GM19452 (cell line): ENCODE results near the gene SEC16A.
"Not testable (repeated sequence)": the region's sequence is repeated elsewhere in the genome, so short reads cannot be mapped to it uniquely, and the experiment has no call there.

Source experiments
- ATAC-seq: cut with Tn5 transposase; IDR thresholded peaks from one replicate; pipeline ENCODE4 v1.9.1; 2021; ENCODE audit not compliant: unreplicated experiment

Gene SEC16A

GRCh38 chr9:136425367-136425766 is 57.5 kb downstream of the SEC16A start:
- not testable (repeated sequence) for ATAC-seq

DNA sequence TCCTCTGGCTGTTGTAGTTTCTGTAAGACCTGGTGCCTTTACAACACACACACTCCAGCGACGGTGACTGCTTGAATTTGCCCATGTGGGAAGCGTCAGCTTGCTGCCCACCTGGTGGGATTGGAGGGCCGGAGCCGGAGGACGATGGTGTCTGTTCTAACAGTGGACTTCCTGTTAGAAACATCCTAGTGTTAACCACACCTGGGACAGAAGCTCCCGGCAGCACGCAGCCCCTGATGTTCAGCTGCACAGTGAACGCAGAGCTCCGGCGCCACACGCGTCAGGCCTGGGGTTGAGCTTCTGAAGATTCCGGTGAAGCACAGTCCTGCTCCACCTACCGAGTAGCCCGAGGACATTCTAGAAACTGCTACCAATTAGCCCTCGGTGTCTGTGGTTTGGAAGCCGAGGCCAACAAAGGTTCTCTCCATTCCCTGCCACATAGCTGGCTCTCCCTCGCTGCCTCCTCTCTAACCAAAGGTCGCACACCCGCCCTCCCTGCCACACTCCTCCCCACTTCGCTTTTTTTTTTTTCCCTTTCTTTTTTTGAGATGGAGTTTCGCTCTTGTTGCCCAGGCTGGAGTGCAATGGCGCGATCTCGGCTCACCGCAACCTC is 58.0 kb downstream of the SEC16A start:
- ATAC-seq, result no peak

GRCh38 chr9:136423432-136424146 is 59.3 kb downstream of the SEC16A start:
- no peak for ATAC-seq

- no peak for ATAC-seq
Observed at GRCh38 chr9:136422876-136423275, 60.0 kb downstream of the SEC16A start.

- ATAC-seq, result no peak
Observed at GRCh38 chr9:136421791-136422190, 61.0 kb downstream of the SEC16A start.

- no peak for ATAC-seq
Observed at GRCh38 chr9:136419092-136419420, 63.8 kb downstream of the SEC16A start.

- no peak for ATAC-seq
Observed at GRCh38 chr9:136418182-136419091, 64.4 kb downstream of the SEC16A start.

DNA sequence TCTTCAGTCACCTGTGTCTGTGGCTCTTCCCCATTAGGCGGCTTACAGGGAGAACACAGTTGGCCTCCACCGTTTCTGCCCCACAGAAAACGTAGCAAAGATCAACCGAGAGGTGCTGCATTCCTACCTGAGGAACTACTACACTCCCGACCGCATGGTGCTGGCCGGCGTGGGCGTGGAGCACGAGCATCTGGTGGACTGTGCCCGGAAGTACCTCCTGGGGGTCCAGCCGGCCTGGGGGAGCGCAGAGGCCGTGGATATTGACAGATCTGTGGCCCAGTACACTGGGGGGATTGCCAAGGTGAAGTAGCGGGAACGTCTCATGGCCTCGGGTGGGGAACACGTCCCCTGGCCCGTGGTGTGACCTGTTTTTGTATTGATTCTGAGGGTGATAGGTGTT is 65.9 kb downstream of the SEC16A start:
- ATAC-seq, result no peak

DNA sequence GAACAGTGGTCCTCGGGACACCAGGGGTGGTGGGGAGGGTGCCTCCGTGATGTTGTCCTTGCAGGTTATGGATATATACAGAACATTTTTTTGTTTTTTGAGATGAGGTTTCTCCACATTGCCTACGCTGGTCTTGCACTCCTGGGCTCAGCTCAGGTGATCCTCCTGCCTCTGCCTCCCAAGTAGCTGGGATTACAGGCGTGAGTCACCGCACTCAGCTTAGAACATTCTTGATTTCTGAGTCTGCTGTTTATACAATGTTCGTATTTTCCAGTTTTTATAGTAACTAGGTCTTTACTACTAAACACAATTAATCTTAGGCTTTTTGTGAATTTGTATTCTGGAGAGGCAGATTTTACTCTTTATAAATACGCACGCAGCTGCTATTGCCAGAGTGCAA is 66.4 kb downstream of the SEC16A start:
- no peak for ATAC-seq

DNA sequence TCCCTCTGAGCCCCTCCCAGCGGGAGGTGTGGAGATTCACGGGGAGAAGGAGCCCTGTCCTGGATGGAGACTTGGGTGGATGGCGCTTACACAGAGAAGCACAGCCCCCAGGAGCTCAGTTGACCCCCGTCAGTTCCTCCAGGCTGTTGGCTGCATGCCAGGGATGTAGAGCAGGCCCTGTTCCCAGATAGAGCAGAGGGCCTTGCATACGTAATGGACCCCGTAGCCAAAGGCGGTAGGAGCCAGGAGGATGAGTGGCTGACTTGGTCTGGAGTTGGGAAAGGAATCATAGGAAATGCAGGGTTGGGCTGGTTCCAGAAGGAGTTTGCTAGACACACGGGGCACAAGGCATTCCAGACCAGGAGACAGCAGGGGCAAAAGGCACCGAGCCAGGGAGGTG is 69.9 kb downstream of the SEC16A start:
- no peak for ATAC-seq

DNA sequence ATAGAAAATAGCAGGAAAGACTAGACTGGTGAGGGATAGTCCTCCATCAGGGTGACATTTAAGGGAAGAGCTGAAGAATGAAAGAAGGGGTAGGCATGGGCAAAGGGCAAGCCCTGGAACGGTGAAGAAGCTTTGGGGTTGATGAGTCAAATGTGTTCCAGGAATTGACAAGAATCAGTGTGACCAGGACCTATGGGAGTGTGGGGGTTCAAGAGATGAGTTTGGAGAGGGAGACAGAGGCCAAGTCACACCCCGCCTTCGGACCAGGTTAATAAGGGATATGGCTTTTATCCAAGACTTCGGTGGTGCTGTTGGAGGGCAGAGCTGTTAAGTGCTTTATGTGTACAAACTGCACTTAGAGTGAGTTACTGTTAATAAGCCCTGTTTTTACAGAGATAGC is 71.5 kb downstream of the SEC16A start:
- ATAC-seq, result no peak

- ATAC-seq, result peak; percentile 82
Observed at GRCh38 chr9:136410500-136411287, 72.1 kb downstream of the SEC16A start, which contains the start of the genes ENTR1 and PMPCA. Gene ENTR1, minus strand, starts transcription at chr9:136410614. Its CDS starts 217 bp downstream, at chr9:136410397. Gene PMPCA, plus strand, starts transcription at chr9:136410658. Its CDS starts 11 bp downstream, at chr9:136410669.

GRCh38 chr9:136409557-136410455 is 73.0 kb downstream of the SEC16A start:
- ATAC-seq, result peak; percentile 17

DNA sequence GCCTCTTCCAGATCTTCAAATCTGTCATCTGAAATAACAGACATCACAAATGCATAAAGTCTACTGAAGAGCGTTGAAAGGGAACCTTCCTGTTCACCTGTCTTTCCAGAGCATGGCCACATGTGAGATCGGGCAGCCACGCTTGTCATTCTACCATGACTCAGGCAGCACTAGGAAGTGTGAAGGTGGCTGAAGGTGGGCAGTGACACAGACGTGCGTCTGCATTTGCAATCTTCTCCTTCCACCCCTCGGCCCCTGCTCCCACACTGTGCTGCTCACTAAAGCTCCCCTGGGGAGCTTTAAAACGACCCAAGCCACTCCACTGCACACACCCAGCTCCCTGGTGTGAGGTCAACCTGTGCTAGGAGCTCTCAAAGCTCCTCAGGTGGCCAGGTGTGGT is 74.9 kb downstream of the SEC16A start:
- ATAC-seq, result no peak

DNA sequence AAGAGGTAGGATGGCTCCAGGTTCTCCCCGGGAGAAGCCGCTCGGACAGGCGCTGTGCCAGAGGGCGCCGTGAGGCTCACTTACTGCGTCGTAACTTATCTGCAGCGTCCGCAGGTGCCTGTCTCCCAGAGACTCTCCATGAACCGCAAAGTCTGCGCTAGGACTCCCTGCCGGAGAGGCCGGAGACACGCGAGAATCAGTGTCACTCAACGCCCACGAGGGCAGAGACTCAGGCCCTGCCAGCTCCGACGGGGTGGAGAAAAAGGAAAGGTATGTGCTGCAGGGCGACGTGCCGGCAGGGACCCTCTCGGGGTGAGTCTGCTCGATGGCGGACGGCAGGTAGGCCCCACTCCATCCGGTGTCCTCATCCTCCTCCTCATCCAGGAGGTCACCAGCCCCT is 75.8 kb downstream of the SEC16A start:
- ATAC-seq, result not testable (repeated sequence)

- ATAC-seq, result not testable (repeated sequence)
Observed at GRCh38 chr9:136405904-136406303, 76.9 kb downstream of the SEC16A start.

GRCh38 chr9:136405481-136405880 is 77.4 kb downstream of the SEC16A start:
- no peak for ATAC-seq

- ATAC-seq, result no peak
Observed at GRCh38 chr9:136404801-136405136, 78.1 kb downstream of the SEC16A start.

GRCh38 chr9:136403915-136404800 is 78.7 kb downstream of the SEC16A start:
- no peak for ATAC-seq
